Measurements from ENCODE around the gene PRPF6.
A peak's percentile ranks its signal among the peaks of the same experiment; 100 is the strongest.

PRPF6 gene

GRCh38 chr20:64077876-64078551 lies 97.1 kb downstream of the PRPF6 start:
- no peaks in the 10 kb centered on the region for H3K36me3 ChIP-seq (ENCODE audit: insufficient read depth, low read length)
- TF ChIP-seq, protein P1, sequence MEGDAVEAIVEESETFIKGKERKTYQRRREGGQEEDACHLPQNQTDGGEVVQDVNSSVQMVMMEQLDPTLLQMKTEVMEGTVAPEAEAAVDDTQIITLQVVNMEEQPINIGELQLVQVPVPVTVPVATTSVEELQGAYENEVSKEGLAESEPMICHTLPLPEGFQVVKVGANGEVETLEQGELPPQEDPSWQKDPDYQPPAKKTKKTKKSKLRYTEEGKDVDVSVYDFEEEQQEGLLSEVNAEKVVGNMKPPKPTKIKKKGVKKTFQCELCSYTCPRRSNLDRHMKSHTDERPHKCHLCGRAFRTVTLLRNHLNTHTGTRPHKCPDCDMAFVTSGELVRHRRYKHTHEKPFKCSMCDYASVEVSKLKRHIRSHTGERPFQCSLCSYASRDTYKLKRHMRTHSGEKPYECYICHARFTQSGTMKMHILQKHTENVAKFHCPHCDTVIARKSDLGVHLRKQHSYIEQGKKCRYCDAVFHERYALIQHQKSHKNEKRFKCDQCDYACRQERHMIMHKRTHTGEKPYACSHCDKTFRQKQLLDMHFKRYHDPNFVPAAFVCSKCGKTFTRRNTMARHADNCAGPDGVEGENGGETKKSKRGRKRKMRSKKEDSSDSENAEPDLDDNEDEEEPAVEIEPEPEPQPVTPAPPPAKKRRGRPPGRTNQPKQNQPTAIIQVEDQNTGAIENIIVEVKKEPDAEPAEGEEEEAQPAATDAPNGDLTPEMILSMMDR (conservative IDR thresholded peaks at IDR 0.05; ENCODE audit: low read length), result no peak
- TF ChIP-seq EZH2phosphoT487 (IDR thresholded peaks at IDR 0.05; ENCODE audit: borderline replicate concordance), result no peak
- H3K4me3 ChIP-seq (ENCODE audit: low read length, poor library complexity, severe bottlenecking), result peak overlapping the region; percentile 83
- H3K27me3 ChIP-seq (ENCODE audit: insufficient read depth, low read length, poor library complexity, severe bottlenecking), result no peaks in the 10 kb centered on the region
- H3F3A ChIP-seq (ENCODE audit: low read depth), result peaks cover 20% of the 10 kb centered on the region
- H2AFZ ChIP-seq (ENCODE audit: low read length), result no peak overlapping the region
- H3K9me2 ChIP-seq (replicated peaks; ENCODE audit: low read depth, low read length), result no peaks in the 10 kb centered on the region
- peak overlapping the region; percentile 86 for H3K9ac ChIP-seq (ENCODE audit: low read depth, low read length, poor library complexity, severe bottlenecking)
- peak overlapping the region; percentile 98 for H3K4me2 ChIP-seq (ENCODE audit: low read depth, low read length, poor library complexity, severe bottlenecking)
- no peaks in the 10 kb centered on the region for H4K20me1 ChIP-seq (ENCODE audit: insufficient read depth, low read length, poor library complexity, severe bottlenecking)
- 0 out of 2 replicates have a peak, but pooled peaks cover 11% of the 10 kb centered on the region for H3K79me2 ChIP-seq (ENCODE audit: insufficient read depth, low read length)
- H3K4me1 ChIP-seq (ENCODE audit: insufficient read depth, low read length, poor library complexity, severe bottlenecking), result peaks cover 38% of the 10 kb centered on the region
- H3K9me3 ChIP-seq (ENCODE audit: insufficient read depth, low read depth, low read length), result no peaks in the 10 kb centered on the region

GRCh38 chr20:64078934-64079272 lies 98.0 kb downstream of the PRPF6 start:
- Histone ChIP-seq H3K4me2 (ENCODE audit: low read depth, low read length, poor library complexity, severe bottlenecking) (peak overlapping the region; percentile 98), H3K27me3 (ENCODE audit: insufficient read depth, low read length, poor library complexity, severe bottlenecking) (no peaks in the 10 kb centered on the region), H3K9me3 (ENCODE audit: insufficient read depth, low read depth, low read length) (no peaks in the 10 kb centered on the region), H4K20me1 (ENCODE audit: insufficient read depth, low read length, poor library complexity, severe bottlenecking) (no peaks in the 10 kb centered on the region), H3K79me2 (ENCODE audit: insufficient read depth, low read length) (0 out of 2 replicates have a peak, but pooled peaks cover 11% of the 10 kb centered on the region), H2AFZ (ENCODE audit: low read length) (no peak overlapping the region), H3K9me2 (replicated peaks; ENCODE audit: low read depth, low read length) (no peaks in the 10 kb centered on the region), H3K4me1 (ENCODE audit: insufficient read depth, low read length, poor library complexity, severe bottlenecking) (peaks cover 42% of the 10 kb centered on the region), H3K36me3 (ENCODE audit: insufficient read depth, low read length) (no peaks in the 10 kb centered on the region), H3F3A (ENCODE audit: low read depth) (peaks cover 20% of the 10 kb centered on the region), H3K9ac (ENCODE audit: low read depth, low read length, poor library complexity, severe bottlenecking) (peak overlapping the region; percentile 86), H3K4me3 (ENCODE audit: low read length, poor library complexity, severe bottlenecking) (peak overlapping the region; percentile 83)
- TF ChIP-seq, protein P1 (conservative IDR thresholded peaks at IDR 0.05; ENCODE audit: low read length), result no peak
- no peak for TF ChIP-seq EZH2phosphoT487 (IDR thresholded peaks at IDR 0.05; ENCODE audit: borderline replicate concordance)

DNA sequence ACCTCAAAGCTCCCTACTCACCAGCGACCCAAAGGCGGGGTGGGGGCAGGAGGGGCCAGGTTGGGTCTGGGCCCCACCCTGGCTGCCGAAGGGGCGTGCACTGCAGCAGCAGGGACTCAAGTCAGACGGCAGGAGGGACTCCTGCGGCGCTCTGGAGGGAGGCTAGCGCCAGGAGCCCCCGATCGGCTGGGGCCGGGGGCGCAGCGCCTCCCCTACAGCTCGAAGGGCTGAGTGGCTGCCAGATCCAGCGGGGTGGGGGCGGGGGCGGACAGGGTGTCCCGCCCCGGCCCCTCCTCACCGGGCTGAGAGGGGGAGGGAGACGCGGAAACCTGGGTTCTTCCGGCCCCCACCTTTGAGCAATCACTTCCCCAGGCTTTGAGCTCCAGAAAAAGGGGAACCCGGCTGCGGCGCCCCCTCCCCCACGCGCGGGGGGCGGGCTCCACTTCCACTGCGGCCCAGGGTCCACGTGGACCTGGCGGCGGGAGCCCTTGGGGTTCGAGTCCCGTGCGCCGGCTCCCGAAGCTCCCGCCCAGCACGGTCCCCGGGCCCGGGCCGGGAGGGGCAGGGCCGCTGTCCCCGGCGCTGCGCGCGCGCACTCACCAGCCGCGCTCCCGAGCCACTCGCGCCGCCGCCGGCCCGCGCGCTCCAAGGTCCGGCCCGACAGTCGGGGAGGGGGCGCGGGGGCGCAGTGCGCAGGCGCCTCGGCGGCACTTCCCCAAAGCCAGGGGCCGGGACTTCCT lies 98.5 kb downstream of the PRPF6 start, which contains the start of gene RGS19:
Gene RGS19, minus strand, starts transcription at position 246 of the 740 bp plus-strand sequence. CDS start 2,632 bp downstream, outside the sequence.
- H3K9me3 ChIP-seq (ENCODE audit: insufficient read depth, low read depth, low read length), result no peaks in the 10 kb centered on the region
- H4K20me1 ChIP-seq (ENCODE audit: insufficient read depth, low read length, poor library complexity, severe bottlenecking), result no peaks in the 10 kb centered on the region
- H3K27me3 ChIP-seq (ENCODE audit: insufficient read depth, low read length, poor library complexity, severe bottlenecking), result no peaks in the 10 kb centered on the region
- H3K4me1 ChIP-seq (ENCODE audit: insufficient read depth, low read length, poor library complexity, severe bottlenecking), result peaks cover 45% of the 10 kb centered on the region
- H3K79me2 ChIP-seq (ENCODE audit: insufficient read depth, low read length), result 0 out of 2 replicates have a peak, but pooled peaks cover 11% of the 10 kb centered on the region
- no peak for TF ChIP-seq EZH2phosphoT487 (IDR thresholded peaks at IDR 0.05; ENCODE audit: borderline replicate concordance)
- TF ChIP-seq, protein P1 (conservative IDR thresholded peaks at IDR 0.05; ENCODE audit: low read length), result no peak
- H3K36me3 ChIP-seq (ENCODE audit: insufficient read depth, low read length), result no peaks in the 10 kb centered on the region
- H3K4me3 ChIP-seq (ENCODE audit: low read length, poor library complexity, severe bottlenecking), result peak within 1 kb of the TSS; percentile 83
- peak within 1 kb of the TSS; percentile 98 for H3K4me2 ChIP-seq (ENCODE audit: low read depth, low read length, poor library complexity, severe bottlenecking)
- H3K9me2 ChIP-seq (replicated peaks; ENCODE audit: low read depth, low read length), result no peaks in the 10 kb centered on the region
- peaks cover 20% of the 10 kb centered on the region for H3F3A ChIP-seq (ENCODE audit: low read depth)
- peak within 1 kb of the TSS; percentile 45; the same call in 1 of the 2 replicates for H2AFZ ChIP-seq (ENCODE audit: low read length)
- H3K9ac ChIP-seq (ENCODE audit: low read depth, low read length, poor library complexity, severe bottlenecking), result peak within 1 kb of the TSS; percentile 86

All from Loucy (cell line).